ENCODE data around the gene PIF1.
A peak's percentile ranks its signal among the peaks of the same experiment; 100 is the strongest.
"Not testable (repeated sequence)": the region's sequence is repeated elsewhere in the genome, so short reads cannot be mapped to it uniquely, and the experiment has no call there.

PIF1 gene

GRCh38 chr15:64847016-64847415 lies 21.6 kb upstream of the PIF1 start:
- DNase-seq = no peak

GRCh38 chr15:64845831-64846595 lies 20.6 kb upstream of the PIF1 start:
- no peak for DNase-seq

DNA sequence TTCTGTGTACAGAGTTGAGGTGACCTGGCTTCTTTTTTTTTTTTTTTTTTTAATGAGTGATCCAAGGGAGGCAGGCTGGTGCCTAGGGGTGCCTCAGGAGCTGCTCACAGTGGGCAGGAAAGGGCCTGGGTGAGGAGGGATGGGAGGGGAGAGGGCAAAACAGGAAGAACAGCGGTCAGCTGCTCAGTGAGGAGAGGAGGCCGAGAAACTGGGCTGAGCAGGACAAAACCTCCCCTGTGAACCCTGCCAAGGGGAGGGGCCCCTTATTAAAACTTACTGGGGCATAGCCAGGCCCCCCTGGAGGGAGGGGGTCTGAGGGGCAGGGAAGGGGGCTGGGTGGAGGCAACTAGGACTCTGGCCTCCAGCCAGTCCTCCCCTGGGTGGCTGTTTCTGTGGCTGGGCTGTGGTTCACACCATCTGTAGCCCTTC lies 19.8 kb upstream of the PIF1 start:
- DNase-seq = no peak

GRCh38 chr15:64844576-64845145 lies 19.2 kb upstream of the PIF1 start:
- DNase-seq = no peak

DNA sequence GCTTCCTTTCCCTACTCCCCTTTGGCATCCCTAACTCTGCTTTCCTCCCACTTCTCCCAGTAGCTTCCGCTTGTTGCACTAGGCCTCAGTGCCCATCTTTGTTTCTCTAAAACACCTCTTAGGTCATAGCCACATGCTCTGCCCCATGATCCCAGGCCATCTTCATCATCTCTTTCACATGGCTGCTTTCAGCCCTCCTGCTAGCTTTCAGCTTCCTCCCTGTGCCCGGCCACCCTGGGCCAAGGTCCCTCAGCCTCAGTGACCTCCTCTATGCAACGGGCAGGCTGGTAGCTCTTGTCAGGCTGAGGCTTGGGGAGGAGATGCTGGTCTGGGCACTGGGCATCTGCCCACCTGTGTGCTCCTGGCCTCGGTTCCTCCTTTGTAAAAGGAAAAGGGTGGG lies 18.5 kb upstream of the PIF1 start:
- DNase-seq = no peak

- DNase-seq = no peak
These were observed 17.6 kb upstream of the PIF1 start for GRCh38 chr15:64842986-64843561.

GRCh38 chr15:64842096-64842939 lies 16.9 kb upstream of the PIF1 start:
- DNase-seq = no peak

GRCh38 chr15:64841344-64842095 lies 16.1 kb upstream of the PIF1 start, which contains the start of gene PLEKHO2:
Gene PLEKHO2, plus strand, starts transcription at chr15:64841915. Its CDS starts 102 bp downstream, at chr15:64842017.
- peak; percentile 26 to 33 for DNase-seq

GRCh38 chr15:64841060-64841343 lies 15.6 kb upstream of the PIF1 start:
- DNase-seq = no peak

DNA sequence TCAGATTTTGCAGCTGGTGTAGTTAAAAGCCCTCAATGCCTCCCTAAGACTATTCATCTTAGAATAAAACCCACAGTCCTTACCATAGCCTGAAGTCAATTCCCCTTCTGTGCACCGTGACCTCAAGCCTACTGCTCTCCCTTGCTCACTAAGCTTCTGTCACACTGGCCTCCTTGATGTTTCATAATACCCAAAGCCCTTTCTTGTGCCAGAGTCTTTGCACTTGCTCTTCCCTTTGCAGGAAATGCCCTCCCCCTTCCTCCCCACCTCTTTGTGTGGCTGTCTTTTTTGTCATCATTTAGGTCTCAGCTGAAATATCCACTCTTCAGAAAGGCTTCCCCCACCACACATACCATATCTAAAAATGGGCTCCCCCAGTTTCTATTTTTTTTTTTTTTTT lies 12.1 kb upstream of the PIF1 start:
- no peak for DNase-seq

- no peak for DNase-seq
These were observed 10.6 kb upstream of the PIF1 start for GRCh38 chr15:64836023-64836536.

DNA sequence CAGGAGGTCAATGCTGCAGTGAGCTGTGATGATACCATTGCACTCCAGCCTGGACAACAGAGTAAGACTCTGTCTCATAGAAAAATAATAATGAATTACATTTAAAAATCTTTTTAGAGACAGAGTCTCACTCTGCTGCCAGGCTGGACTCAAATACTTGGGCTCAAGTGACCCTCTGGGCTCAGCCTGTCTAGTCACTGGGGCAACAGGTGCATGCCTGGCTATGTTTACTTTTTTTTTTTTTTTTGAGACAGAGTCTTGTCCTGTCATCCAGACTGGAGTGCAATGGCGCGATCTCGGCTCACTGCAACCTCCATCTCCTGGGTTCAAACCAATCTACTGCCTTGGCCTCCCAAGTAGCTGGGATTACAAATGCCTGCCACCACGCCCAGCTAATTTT lies 8.2 kb upstream of the PIF1 start:
- DNase-seq = no peak

- no peak for DNase-seq
These were observed 3.5 kb upstream of the PIF1 start for GRCh38 chr15:64828985-64829384.

DNA sequence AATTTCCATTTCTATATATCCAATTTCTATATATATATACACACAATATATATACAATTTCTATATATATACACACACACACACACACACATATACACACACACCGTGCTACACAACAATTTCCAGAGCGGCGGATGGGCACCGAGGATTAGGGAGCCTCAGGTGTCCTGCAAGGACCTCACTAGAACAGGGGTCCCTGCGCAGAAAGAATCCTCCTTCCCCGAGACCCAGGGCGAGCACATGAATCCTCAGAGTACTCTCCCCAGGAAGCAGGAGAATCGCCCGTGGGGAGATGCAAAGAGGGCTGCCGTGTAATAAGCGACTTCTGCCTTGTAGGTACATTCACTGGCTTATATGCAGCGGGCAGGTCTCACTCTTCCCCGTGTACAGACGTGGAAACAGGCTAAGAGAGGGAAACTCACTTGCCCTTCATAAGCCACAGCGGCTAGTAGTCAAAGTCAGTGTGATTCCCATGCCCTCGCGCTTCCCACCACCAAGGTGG lies 467 bp downstream of the PIF1 start:
- no peak for DNase-seq

GRCh38 chr15:64816452-64816851 lies 9.0 kb downstream of the PIF1 start:
- DNase-seq = no peak

GRCh38 chr15:64814965-64815364 lies 10.5 kb downstream of the PIF1 start:
- DNase-seq = not testable (repeated sequence)

DNA sequence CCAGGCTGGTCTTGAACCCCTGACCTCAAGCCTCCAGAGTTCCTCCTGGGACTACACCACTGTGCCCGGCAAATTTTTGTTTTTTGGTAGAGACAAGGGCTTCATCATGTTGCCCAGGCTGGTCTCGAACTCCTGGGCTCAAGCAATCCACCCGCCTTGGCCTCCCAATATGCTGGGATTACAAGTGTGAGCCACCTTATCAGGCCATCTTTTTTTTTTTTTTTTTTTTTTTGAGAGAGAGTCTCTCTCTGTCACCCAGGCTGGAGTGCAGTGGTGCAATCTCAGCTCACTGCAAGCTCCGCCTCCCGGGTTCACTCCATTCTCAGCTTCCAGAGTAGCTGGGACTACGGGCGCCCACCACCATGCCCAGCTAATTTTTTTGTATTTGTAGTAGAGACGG lies 11.2 kb downstream of the PIF1 start:
- DNase-seq = not testable (repeated sequence)

GRCh38 chr15:64813075-64813474 lies 12.4 kb downstream of the PIF1 start:
- DNase-seq = no peak

- no peak for DNase-seq
These were observed 14.7 kb downstream of the PIF1 start for GRCh38 chr15:64810497-64811326.

GRCh38 chr15:64809649-64810496 lies 15.6 kb downstream of the PIF1 start:
- DNase-seq = peak; percentile 6 to 33

Data from NCI-H187 (cell line).